UCSD-AML1 (cell line): ENCODE data around the gene ADAMTS18.
"Not testable (repeated sequence)": the region's sequence is repeated elsewhere in the genome, so short reads cannot be mapped to it uniquely, and the experiment has no call there.

Source experiments
- DNase-seq: peaks from one replicate; lab custom pipeline; 2025; ENCODE audit not compliant: unreplicated experiment; lab: John Stamatoyannopoulos, UW

The ADAMTS18 gene

GRCh38 chr16:77434530-77435271, at the start of gene ADAMTS18:
Gene ADAMTS18, minus strand, starts transcription at chr16:77435034. Its CDS starts 339 bp downstream, at chr16:77434695.
- DNase-seq: no peak

DNA sequence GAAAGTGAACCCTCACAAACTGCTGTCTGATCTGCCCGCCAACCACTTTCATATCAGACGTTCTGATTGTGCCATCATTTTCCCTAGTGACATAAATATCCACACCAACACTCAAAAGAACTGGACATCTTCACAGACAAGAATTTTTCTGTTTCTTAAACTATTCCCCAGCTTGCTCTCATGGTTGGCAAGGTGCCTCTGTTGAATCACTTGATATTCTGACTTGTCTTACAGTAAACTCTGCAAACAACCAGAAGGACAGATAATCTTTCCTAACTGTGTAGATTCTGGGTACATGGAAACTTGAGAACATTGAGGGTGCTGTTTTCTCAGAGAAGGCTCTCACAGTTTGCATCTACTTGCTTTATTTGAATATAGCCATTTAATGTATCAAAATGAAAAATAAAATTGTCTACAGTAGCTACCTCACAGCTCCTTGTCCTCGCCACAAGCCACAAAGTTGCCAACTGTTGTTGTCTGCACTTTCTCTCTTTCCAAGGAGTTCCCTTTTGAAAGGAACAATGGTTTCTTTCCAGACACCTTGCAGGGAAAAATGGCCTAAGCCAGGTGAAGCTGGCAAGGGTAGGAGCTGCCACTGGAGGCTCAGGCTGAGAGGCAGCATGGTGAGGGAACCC, 46.0 kb upstream of the ADAMTS18 start:
- DNase-seq: no peak

DNA sequence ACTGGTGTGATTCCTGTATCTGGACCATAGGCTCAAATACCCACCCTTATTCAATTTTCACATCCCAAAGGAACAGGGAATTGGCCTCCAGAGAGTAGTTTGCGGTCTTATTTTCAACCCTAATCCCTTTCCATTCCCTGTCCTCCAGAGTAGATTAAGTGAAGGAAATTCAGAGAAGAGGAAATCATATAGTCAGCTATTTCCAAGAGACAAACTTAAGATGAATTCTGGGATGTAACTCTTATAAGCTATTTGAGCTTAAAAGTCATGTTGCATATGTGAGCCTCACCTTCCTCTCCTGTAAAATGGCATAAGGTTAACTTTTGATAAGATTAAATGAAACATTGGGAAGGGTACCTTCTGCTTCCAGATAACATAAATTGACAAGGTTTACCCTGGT, 37.4 kb upstream of the ADAMTS18 start:
- no peak for DNase-seq

DNA sequence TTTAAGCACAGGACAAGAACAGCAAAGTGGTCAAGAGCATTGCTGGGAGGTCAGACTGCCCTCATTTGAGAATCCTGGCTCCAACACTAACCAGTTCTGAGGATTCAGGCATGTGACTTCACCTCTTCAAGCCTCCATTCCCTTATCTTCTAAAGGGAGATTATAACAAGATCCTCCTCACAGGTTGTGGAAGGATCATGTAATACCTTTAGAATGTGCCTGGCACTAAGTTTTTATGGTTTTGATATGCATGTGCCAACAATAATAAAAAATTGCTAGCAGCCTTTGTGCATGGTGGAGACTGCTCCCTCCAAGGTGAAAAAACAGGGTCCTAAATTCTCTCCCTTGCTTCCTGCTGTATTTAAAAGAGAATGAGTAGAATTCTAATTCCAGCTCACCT, 36.0 kb upstream of the ADAMTS18 start:
- no peak for DNase-seq

DNA sequence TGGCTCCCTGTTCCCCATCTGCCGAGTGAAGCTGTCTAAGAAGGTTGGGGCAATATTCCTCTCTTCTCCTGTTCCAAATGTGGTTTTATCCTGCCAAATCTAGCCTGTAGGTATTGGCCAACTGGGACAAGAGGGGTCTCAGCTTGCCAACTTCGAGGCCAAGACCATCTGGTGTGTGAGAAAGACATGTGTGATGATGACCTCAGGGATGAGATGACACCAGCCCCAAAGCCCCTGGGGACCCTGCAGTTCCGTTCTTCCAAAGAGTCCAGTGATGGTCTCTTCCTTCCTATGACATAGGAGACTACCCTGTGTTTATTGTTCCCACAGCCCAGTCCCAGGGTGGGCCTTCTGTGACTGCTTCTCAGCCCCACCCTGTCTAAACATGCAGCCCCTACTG, 34.8 kb upstream of the ADAMTS18 start:
- DNase-seq: no peak

DNA sequence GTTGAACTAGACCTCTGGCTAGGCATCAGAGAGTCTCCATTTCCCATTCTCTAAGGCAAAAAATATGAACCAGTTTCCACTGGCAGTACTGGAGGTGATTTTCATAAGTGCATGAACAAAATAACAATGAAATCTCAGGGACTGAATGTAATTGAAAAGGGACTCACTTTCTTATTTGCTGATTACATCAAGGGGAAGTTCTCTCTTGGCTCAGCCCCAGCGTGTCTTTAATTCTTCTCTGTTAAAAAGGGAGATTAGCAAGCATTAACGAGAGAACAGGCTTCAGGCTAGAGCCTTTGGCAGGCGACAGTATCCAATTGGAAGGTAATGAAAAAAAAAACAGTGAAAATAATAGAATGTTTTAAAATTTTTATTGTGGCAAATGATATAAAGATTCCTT, 34.0 kb upstream of the ADAMTS18 start:
- no peak for DNase-seq

DNA sequence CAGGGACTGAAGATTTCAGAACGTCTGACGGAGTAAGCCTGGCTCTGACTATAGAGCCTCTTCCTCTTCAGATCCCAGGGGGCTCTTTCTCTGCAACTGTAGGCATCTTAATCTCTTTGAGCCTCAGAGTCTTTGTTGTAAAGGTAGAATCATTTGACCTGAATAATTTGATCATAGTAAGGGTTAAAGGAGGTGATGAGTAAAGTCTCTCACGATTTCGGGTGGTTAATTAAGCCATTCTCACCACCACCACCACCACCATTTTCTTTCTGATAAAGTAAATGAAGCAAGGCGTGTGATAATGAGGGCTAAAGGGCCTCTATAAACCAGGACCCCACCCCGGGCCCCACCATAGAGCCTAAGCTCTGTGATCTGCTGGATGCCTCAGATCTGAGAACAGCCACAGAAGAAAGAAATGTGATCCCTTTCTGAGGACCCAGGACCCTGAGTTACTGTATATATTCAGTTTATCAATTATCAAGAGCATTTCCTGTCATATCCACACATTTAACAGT, 33.0 kb upstream of the ADAMTS18 start:
- no peak for DNase-seq

DNA sequence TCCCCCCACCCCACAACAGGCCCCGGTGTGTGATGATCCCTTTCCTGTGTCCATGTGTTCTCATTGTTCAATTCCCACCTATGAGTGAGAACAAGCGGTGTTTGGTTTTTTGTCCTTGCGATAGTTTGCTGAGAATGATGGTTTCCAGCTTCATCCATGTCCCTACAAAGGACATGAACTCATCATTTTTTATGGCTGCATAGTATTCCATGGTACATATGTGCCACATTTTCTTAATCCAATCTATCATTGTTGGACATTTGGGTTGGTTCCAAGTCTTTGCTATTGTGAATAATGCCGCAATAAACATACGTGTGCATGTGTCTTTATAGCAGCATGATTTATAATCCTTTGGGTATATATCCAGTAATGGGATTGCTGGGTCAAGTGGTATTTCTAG, 28.8 kb upstream of the ADAMTS18 start:
- not testable (repeated sequence) for DNase-seq

DNA sequence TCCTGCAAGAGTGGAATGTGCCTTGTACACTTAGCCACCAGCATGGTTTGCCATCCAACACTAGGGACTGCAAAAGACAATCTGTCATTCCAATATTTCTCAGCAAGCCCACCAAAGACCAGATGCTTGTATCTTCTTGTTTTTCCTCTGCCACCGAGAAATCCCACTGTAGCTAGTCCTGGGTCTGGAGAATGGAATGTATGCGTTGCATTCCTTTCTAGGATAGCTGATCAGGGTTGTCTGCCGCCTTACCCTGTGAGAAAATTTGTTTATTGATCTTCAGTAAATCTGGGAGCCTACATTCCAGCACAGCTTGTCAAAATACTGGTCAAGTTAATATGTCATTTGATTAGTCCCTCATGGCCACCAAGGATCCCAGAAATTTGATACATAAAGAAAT, 28.1 kb upstream of the ADAMTS18 start:
- DNase-seq: no peak

DNA sequence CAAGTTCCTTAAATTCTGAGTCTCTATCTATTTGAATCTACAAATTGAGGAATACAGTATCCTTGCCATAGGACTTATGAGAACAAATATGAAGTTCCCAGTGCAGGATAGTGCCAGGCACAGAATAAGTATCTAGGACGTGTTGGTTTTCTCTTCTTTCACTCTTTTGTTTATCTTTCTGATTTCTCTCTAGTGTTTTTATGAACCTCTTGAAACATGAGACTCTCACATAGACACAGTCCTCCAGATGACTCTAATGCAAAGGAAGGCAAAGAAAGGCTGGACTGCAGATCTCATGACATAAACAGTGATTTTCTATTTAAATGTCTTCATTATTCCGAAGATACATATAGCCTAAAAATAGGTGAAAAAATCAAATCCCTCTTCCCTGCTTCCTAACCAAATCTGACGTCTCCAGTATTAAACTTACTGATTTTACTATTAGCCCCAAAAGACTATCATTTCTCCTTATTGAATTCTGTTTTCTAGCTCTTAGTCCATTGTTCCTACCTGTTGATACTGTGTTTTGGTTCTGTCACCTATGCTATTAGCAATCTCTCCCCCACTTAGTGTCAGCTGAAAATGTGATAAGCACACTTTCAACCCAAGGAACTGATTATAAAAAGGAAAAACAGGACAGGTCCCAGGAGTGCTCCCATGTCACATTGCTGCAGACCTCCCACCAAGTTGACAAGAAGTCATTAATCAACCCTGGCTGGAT, 24.9 kb upstream of the ADAMTS18 start:
- no peak for DNase-seq

GRCh38 chr16:77457046-77457445, 22.2 kb upstream of the ADAMTS18 start:
- DNase-seq: no peak

DNA sequence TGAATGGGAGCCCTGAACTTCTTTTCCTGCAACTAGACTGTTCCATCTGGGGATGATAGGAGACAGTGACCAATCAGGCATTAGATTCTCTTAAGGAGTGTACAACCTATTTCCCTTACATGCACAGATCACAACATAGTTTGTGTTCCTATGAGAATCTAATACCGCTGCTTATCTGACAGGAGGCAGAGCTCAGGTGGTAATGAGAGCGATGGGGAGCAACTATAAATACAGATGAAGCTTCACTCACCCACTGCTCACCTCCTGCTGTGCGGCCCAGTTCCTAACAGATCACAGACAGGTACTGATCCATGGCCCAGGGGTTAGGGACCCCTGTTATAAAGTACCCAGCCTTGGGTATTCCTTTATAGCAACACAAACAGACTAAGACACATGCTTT, 17.4 kb upstream of the ADAMTS18 start:
- DNase-seq: no peak

- DNase-seq: no peak
These were observed 16.1 kb upstream of the ADAMTS18 start for GRCh38 chr16:77450790-77451487.

DNA sequence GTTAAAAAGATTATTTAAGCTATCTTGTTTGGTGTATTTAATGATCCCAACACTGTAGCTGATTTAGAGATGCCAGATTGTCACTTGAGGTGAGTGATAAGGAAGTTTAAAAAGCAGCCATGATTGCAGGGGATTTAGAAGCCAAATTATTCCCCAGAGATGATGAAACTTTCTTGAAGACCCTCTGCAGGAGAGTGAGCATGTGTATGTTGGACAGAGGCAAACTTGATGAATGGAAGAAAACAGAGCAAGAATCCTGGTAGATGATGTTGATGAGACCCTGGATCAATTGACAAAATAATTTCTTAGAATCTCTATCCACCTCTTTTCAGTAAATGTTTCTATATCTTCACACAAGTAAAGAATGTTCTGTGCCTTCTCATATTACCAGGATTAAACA, 14.4 kb upstream of the ADAMTS18 start:
- DNase-seq: no peak

- DNase-seq: no peak
These were observed 10.5 kb upstream of the ADAMTS18 start for GRCh38 chr16:77445324-77445723.

DNA sequence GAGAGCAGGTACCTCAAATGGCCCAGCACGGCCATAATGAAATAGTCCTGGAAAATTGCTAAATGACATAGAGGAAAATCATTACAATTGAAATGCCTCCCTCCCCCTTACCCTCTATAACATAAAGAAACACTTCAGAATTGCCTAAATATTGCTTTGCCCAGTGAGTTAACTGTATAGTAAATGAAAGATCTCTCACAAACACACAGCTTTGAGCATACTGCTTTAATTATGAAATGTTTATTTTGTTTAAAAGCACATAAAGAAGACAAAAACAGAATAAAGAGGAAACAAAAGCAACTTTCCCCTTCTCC, 9.3 kb upstream of the ADAMTS18 start:
- DNase-seq: no peak

GRCh38 chr16:77443357-77444146, 8.7 kb upstream of the ADAMTS18 start:
- no peak for DNase-seq

- no peak for DNase-seq
These were observed 7.2 kb upstream of the ADAMTS18 start for GRCh38 chr16:77442078-77442477.

DNA sequence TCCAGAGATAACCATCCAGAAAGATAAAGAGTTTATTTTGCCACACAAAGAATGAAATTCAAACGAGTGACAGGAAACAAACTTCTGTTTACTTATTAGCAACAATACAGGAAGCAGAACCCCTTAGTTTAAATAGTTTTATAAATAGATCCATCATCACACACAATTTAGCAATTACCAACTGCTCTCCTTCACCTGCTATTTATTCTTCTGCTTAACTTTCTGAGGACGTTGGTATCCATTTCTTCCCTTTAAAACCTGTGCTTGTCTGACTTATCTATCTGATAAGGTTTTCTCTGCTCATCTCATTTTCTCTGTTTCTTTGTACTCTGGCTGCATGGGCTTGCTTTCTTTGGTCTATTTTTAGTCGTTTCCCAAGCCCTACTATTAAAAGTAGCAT, 4.3 kb upstream of the ADAMTS18 start:
- DNase-seq: no peak

- DNase-seq: no peak
These were observed 3.0 kb upstream of the ADAMTS18 start for GRCh38 chr16:77437859-77438258.
